Neural progenitor cell (in vitro differentiated cells): Measurements from ENCODE around the gene TNP2. TPM values are rescaled to one million over a fixed set of nuclear protein-coding genes. Genes with fewer than 3 reads are reported as not detected.

ENCODE experiments used
- DNase-seq: peaks from one replicate; pipeline ENCODE4 v3.0.0-alpha.2; 2016; ENCODE audit warnings: low spot score
- H2AFZ ChIP-seq: fragments of 200-600 bp; sonication (generic); replicated peaks from 2 replicates; pipeline ENCODE4 v1.6.1; 2016; ENCODE audit warnings: antibody characterized with exemption
- H3F3A ChIP-seq: fragments of 200-600 bp; sonication (generic); 2 replicates; pipeline ENCODE4 v1.6.1; 2016; ENCODE audit warnings: antibody characterized with exemption, low read depth
- H3K27ac ChIP-seq: fragments of 200-600 bp; sonication (generic); 2 replicates; pipeline ENCODE4 v1.5.1; 2016; ENCODE audit warnings: mild to moderate bottlenecking
- H3K27me3 ChIP-seq: fragments of 200-600 bp; sonication (generic); 2 replicates; pipeline ENCODE4 v1.6.1; 2016; ENCODE audit warnings: mild to moderate bottlenecking, moderate library complexity
- H3K36me3 ChIP-seq: fragments of 200-600 bp; sonication (generic); 2 replicates; pipeline ENCODE4 v1.5.1; 2016
- H3K4me1 ChIP-seq: fragments of 200-600 bp; sonication (generic); 2 replicates; pipeline ENCODE4 v1.6.1; 2016; ENCODE audit warnings: mixed run types
- H3K4me2 ChIP-seq: fragments of 200-600 bp; sonication (generic); 2 replicates; pipeline ENCODE4 v1.6.1; 2016
- H3K4me3 ChIP-seq: fragments of 200-600 bp; sonication (generic); 2 replicates; pipeline ENCODE4 v1.5.1; 2016
- H3K79me2 ChIP-seq: fragments of 200-600 bp; sonication (generic); 2 replicates; pipeline ENCODE4 v1.6.1; 2016; ENCODE audit warnings: low read depth
- H3K9ac ChIP-seq: fragments of 200-600 bp; sonication (generic); 2 replicates; pipeline ENCODE4 v1.6.1; 2016
- H3K9me3 ChIP-seq: fragments of 200-600 bp; sonication (generic); 2 replicates; pipeline ENCODE4 v1.5.1; 2016; ENCODE audit warnings: low read depth
- H4K20me1 ChIP-seq: fragments of 200-600 bp; sonication (generic); 2 replicates; pipeline ENCODE4 v1.6.1; 2016; ENCODE audit warnings: low read depth
- H3K27ac Mint-ChIP-seq: 3 replicates; pipeline ENCODE4 v1.8.0; 2021; ENCODE audit warnings: mixed read lengths
- H3K27me3 Mint-ChIP-seq: 2 replicates; pipeline ENCODE4 v1.8.0; 2022; ENCODE audit warnings: low read depth, mild to moderate bottlenecking, inconsistent platforms, moderate library complexity, mixed read lengths; ENCODE audit not compliant: insufficient read depth
- H3K36me3 Mint-ChIP-seq: 3 replicates; pipeline ENCODE4 v1.8.0; 2021; ENCODE audit warnings: mixed read lengths
- H3K4me1 Mint-ChIP-seq: 3 replicates; pipeline ENCODE4 v1.8.0; 2021; ENCODE audit warnings: mixed read lengths
- H3K4me3 Mint-ChIP-seq: 3 replicates; pipeline ENCODE4 v1.8.0; 2021; ENCODE audit warnings: mild to moderate bottlenecking, moderate library complexity, mixed read lengths
- H3K9me3 Mint-ChIP-seq: 3 replicates; pipeline ENCODE4 v1.8.0; 2020; ENCODE audit warnings: mixed read lengths
- CTCF ChIP-seq: fragments of 200-600 bp; sonication (generic); IDR thresholded peaks from 2 replicates; pipeline ENCODE4 v1.5.1; 2017; ENCODE audit warnings: antibody characterized with exemption, mild to moderate bottlenecking
- EZH2 ChIP-seq: fragments of 200-600 bp; sonication (generic); IDR thresholded peaks from 2 replicates; pipeline ENCODE4 v1.6.1; 2017; ENCODE audit warnings: antibody characterized with exemption, mild to moderate bottlenecking, moderate library complexity
- EZH2phosphoT487 ChIP-seq: fragments of 200-600 bp; sonication (generic); IDR thresholded peaks from 2 replicates; pipeline ENCODE4 v1.6.1; 2017; ENCODE audit warnings: antibody characterized with exemption
- total RNA-seq: library from RNA; depleted of rRNA; stranded (reverse); fragments of >200 nt; gene quantifications from 2 replicates; pipeline ENCODE4 v1.2.3, GENCODE V29; 2015; ENCODE audit warnings: low replicate concordance

TNP2 gene
- total RNA-seq, 1 donor from 2014 or later, result not detected

GRCh38 chr16:11302977-11303376, 33.9 kb upstream of the TNP2 start:
- Histone ChIP-seq H3K27me3 (no peaks in the 10 kb centered on the region), H3K9ac (no peak overlapping the region), H3K27ac (no peak overlapping the region), H3K4me3 (no peak overlapping the region), H2AFZ (no peak overlapping the region), H3K36me3 (no peaks in the 10 kb centered on the region), H3K4me2 (no peak overlapping the region), H3K4me1 (peaks cover 2% of the 10 kb centered on the region), H4K20me1 (no peaks in the 10 kb centered on the region), H3K79me2 (no peaks in the 10 kb centered on the region), H3K9me3 (no peaks in the 10 kb centered on the region), H3F3A (no peaks in the 10 kb centered on the region)
- peaks cover 19% of the 10 kb centered on the region for H3K4me1 Mint-ChIP-seq
- no peak for DNase-seq
- peaks cover 4% of the 10 kb centered on the region for H3K9me3 Mint-ChIP-seq
- no peak overlapping the region for H3K4me3 Mint-ChIP-seq
- H3K27me3 Mint-ChIP-seq, result peaks cover 13% of the 10 kb centered on the region
- no peak for TF ChIP-seq EZH2phosphoT487
- no peak for TF ChIP-seq CTCF
- no peak for TF ChIP-seq EZH2
- no peaks in the 10 kb centered on the region for H3K36me3 Mint-ChIP-seq
- H3K27ac Mint-ChIP-seq, result no peak overlapping the region

GRCh38 chr16:11301645-11302501, 32.7 kb upstream of the TNP2 start:
- no peak overlapping the region for H3K27ac ChIP-seq
- H3K4me2 ChIP-seq, result no peak overlapping the region
- H3K4me3 ChIP-seq, result no peak overlapping the region
- no peak overlapping the region for H2AFZ ChIP-seq
- no peaks in the 10 kb centered on the region for H3K36me3 ChIP-seq
- H3K9me3 ChIP-seq, result no peaks in the 10 kb centered on the region
- Mint-ChIP-seq H3K27me3 (peaks cover 13% of the 10 kb centered on the region), H3K4me3 (no peak overlapping the region), H3K4me1 (peaks cover 30% of the 10 kb centered on the region), H3K27ac (no peak overlapping the region), H3K9me3 (peaks cover 4% of the 10 kb centered on the region), H3K36me3 (no peaks in the 10 kb centered on the region)
- no peaks in the 10 kb centered on the region for H3F3A ChIP-seq
- peaks cover 8% of the 10 kb centered on the region for H3K4me1 ChIP-seq
- DNase-seq, result no peak
- no peak overlapping the region for H3K9ac ChIP-seq
- H4K20me1 ChIP-seq, result no peaks in the 10 kb centered on the region
- H3K27me3 ChIP-seq, result no peaks in the 10 kb centered on the region
- TF ChIP-seq CTCF (no peak), EZH2 (no peak), EZH2phosphoT487 (no peak)
- H3K79me2 ChIP-seq, result no peaks in the 10 kb centered on the region

GRCh38 chr16:11300560-11300892, 31.4 kb upstream of the TNP2 start:
- peaks cover 35% of the 10 kb centered on the region for H3K4me1 Mint-ChIP-seq
- H3K27me3 Mint-ChIP-seq, result peaks cover 8% of the 10 kb centered on the region
- H3K4me2 ChIP-seq, result no peak overlapping the region
- H3K27ac Mint-ChIP-seq, result no peak overlapping the region
- H4K20me1 ChIP-seq, result no peaks in the 10 kb centered on the region
- H3K79me2 ChIP-seq, result no peaks in the 10 kb centered on the region
- H3K27ac ChIP-seq, result no peak overlapping the region
- no peak overlapping the region for H3K4me3 Mint-ChIP-seq
- no peak overlapping the region for H2AFZ ChIP-seq
- H3K4me1 ChIP-seq, result peaks cover 8% of the 10 kb centered on the region
- no peak overlapping the region for H3K9ac ChIP-seq
- no peak for DNase-seq
- H3F3A ChIP-seq, result no peaks in the 10 kb centered on the region
- no peaks in the 10 kb centered on the region for H3K36me3 ChIP-seq
- H3K9me3 ChIP-seq, result no peaks in the 10 kb centered on the region
- peaks cover 4% of the 10 kb centered on the region for H3K9me3 Mint-ChIP-seq
- H3K4me3 ChIP-seq, result no peak overlapping the region
- no peaks in the 10 kb centered on the region for H3K27me3 ChIP-seq
- no peaks in the 10 kb centered on the region for H3K36me3 Mint-ChIP-seq
- TF ChIP-seq EZH2, result no peak
- TF ChIP-seq CTCF, result no peak
- TF ChIP-seq EZH2phosphoT487, result no peak
